ENCODE measurements around the gene NOSTRIN. TPM values are rescaled to one million over a fixed set of nuclear protein-coding genes. Genes with fewer than 3 reads are reported as not detected.

Gene NOSTRIN
- total RNA-seq, 1 experiment from 2014 or later = 0.51 TPM

- Mint-ChIP-seq H3K36me3 (ENCODE audit: insufficient read depth, unreplicated experiment) (no peaks in the 10 kb centered on the region), H3K27me3 (ENCODE audit: insufficient read depth, unreplicated experiment) (no peaks in the 10 kb centered on the region), H3K27ac (ENCODE audit: low read depth, unreplicated experiment) (no peak overlapping the region), H3K9me3 (ENCODE audit: unreplicated experiment) (no peaks in the 10 kb centered on the region), H3K4me1 (ENCODE audit: insufficient read depth, unreplicated experiment) (no peaks in the 10 kb centered on the region), H3K4me3 (ENCODE audit: unreplicated experiment) (no peak overlapping the region)
- ChIA-PET POLR2A (no interaction called here), CTCF (interaction anchor here (1.1 kb wide), 1 partner anchor 22 kb away, joined by 3 read pairs; no protein-coding TSS in a partner anchor)
- no peak for TF ChIP-seq CTCF (IDR thresholded peaks at IDR 0.05; ENCODE audit: unreplicated experiment)
- DNase-seq (ENCODE audit: unreplicated experiment) = no peak
- BruUV-seq (replicated peaks) = no TSS peak
- intact Hi-C loops (cut with micrococcal nuclease) = no loop called here
Measured at GRCh38 chr2:168796090-168796577, 6.3 kb upstream of the NOSTRIN start.

DNA sequence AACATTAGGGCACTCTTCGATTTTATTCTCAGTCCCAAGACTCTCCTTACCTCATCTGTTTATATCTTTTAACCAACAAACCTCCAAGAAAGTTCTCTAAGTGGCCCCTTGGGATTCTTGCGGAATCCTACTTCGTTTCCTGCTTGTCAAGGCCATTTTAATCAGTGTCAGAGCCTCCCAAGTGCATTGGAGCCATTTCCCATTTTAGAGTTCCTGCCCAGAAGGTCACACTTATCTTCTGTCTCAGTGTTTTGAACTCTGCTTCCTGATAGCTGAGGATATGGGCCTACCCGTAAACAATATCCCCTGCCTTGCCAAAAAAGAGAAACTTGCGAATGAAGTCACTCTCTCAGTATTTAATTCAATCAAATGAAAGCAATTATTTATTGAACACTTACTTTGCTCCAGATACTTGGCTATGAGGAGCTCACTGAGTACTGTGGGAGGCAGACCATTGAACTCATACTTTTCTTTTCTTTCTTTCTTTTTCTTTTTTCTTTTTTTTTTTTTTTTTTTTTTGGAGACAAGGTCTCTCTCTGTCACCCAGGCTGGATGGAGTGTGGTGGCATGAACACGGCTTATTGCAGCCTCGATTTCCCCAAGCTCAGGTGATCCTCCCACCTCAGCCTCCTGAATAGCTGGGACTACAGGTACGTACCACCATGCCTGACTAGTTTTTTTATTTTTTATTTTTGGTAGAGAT, 5.7 kb upstream of the NOSTRIN start:
- ChIA-PET POLR2A (no interaction called here), CTCF (interaction anchor here (0.7 to 1.1 kb wide), 3 partner anchors 22 to 640 kb away, joined by 3 to 4 read pairs (median 3); no protein-coding TSS in a partner anchor)
- H3K27me3 Mint-ChIP-seq (ENCODE audit: insufficient read depth, unreplicated experiment) = no peaks in the 10 kb centered on the region
- H3K4me3 Mint-ChIP-seq (ENCODE audit: unreplicated experiment) = no peak overlapping the region
- intact Hi-C loops (cut with micrococcal nuclease) = no loop called here
- no TSS peak for BruUV-seq (replicated peaks)
- TF ChIP-seq CTCF (IDR thresholded peaks at IDR 0.05; ENCODE audit: unreplicated experiment) = no peak
- H3K9me3 Mint-ChIP-seq (ENCODE audit: unreplicated experiment) = no peaks in the 10 kb centered on the region
- no peaks in the 10 kb centered on the region for H3K4me1 Mint-ChIP-seq (ENCODE audit: insufficient read depth, unreplicated experiment)
- no peak overlapping the region for H3K27ac Mint-ChIP-seq (ENCODE audit: low read depth, unreplicated experiment)
- no peaks in the 10 kb centered on the region for H3K36me3 Mint-ChIP-seq (ENCODE audit: insufficient read depth, unreplicated experiment)
- DNase-seq (ENCODE audit: unreplicated experiment) = no peak

DNA sequence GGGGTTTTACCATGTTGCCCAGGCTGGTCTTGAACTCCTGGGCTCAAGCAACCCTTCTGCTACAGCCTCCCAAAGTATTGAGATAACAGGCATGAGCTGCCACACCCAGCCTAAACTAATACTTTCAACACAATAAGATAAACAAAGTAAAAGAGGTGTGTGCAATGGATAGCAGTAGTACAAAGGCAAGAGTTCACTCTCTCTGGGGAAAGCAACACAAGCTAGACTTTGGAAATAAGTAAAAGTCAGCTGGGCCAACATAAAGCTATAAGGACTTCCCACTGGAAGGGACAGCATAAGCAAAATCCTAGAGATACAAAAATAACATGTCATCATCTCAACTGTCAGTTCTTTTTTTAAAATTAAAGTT, 5.2 kb upstream of the NOSTRIN start:
- no TSS peak for BruUV-seq (replicated peaks)
- Mint-ChIP-seq H3K4me1 (ENCODE audit: insufficient read depth, unreplicated experiment) (no peaks in the 10 kb centered on the region), H3K36me3 (ENCODE audit: insufficient read depth, unreplicated experiment) (no peaks in the 10 kb centered on the region), H3K27me3 (ENCODE audit: insufficient read depth, unreplicated experiment) (no peaks in the 10 kb centered on the region), H3K4me3 (ENCODE audit: unreplicated experiment) (no peak overlapping the region), H3K27ac (ENCODE audit: low read depth, unreplicated experiment) (no peak overlapping the region), H3K9me3 (ENCODE audit: unreplicated experiment) (no peaks in the 10 kb centered on the region)
- intact Hi-C loops (cut with micrococcal nuclease) = no loop called here
- ChIA-PET POLR2A (no interaction called here), CTCF (interaction anchor here (0.7 to 1.1 kb wide), 3 partner anchors 23 to 641 kb away, joined by 3 to 4 read pairs (median 3); no protein-coding TSS in a partner anchor)
- no peak for DNase-seq (ENCODE audit: unreplicated experiment)
- no peak for TF ChIP-seq CTCF (IDR thresholded peaks at IDR 0.05; ENCODE audit: unreplicated experiment)

DNA sequence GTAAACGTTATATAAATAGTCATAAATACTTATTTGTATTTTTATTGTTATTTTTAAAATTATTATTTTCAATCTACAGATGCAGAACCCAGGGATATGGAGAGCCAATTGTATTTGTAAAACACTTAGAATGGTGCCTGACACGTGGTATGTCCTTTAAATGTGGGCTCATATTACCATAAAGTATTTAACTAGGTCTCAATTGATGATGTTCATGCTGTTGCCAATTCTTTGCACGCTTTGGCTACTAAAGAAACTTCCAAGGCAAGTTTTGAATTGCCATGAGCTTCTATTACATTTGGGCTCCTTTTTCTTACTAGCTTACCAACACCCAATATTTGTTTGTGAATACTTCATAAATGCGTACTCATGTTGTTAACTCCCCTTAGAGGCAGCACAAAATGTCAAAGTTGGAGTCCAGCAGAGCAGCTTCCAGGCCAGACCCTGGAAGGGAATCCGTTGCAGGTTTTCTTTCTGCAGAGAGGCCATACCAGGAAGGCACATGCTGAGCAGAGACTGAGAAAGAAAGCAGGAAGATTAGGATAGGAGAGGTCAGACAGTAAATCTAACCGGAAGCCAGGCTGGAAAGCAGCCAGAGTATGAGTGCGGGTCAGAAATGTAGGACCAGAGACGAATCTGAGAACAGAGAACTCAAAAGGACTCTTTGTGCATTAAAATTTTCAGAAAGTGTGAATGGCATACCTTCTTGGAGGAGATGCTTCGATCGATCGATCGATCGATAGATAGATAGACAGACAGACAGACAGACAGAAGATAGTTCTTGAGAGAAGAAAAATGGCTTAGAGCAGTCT, 4.2 kb upstream of the NOSTRIN start:
- Mint-ChIP-seq H3K4me1 (ENCODE audit: insufficient read depth, unreplicated experiment) (no peaks in the 10 kb centered on the region), H3K27me3 (ENCODE audit: insufficient read depth, unreplicated experiment) (no peaks in the 10 kb centered on the region), H3K36me3 (ENCODE audit: insufficient read depth, unreplicated experiment) (no peaks in the 10 kb centered on the region), H3K4me3 (ENCODE audit: unreplicated experiment) (no peak overlapping the region), H3K27ac (ENCODE audit: low read depth, unreplicated experiment) (no peak overlapping the region), H3K9me3 (ENCODE audit: unreplicated experiment) (no peaks in the 10 kb centered on the region)
- BruUV-seq (replicated peaks) = no TSS peak
- intact Hi-C loops (cut with micrococcal nuclease) = no loop called here
- no peak for TF ChIP-seq CTCF (IDR thresholded peaks at IDR 0.05; ENCODE audit: unreplicated experiment)
- no peak for DNase-seq (ENCODE audit: unreplicated experiment)
- ChIA-PET POLR2A (no interaction called here), CTCF (interaction anchor here (0.7 kb wide), 1 partner anchor 424 kb away, joined by 3 read pairs; no protein-coding TSS in a partner anchor)
